ENCODE measurements around the gene SLFN12. TPM values are rescaled to one million over a fixed set of nuclear protein-coding genes. Genes with fewer than 3 reads are reported as not detected.

The SLFN12 gene
- total and polyA plus RNA-seq, 10 of the 15 experiments (the other 5 are each of a cell fraction or from before 2014, with no cell fraction given): 8.7 to 18.5 (median 13.4) TPM

DNA sequence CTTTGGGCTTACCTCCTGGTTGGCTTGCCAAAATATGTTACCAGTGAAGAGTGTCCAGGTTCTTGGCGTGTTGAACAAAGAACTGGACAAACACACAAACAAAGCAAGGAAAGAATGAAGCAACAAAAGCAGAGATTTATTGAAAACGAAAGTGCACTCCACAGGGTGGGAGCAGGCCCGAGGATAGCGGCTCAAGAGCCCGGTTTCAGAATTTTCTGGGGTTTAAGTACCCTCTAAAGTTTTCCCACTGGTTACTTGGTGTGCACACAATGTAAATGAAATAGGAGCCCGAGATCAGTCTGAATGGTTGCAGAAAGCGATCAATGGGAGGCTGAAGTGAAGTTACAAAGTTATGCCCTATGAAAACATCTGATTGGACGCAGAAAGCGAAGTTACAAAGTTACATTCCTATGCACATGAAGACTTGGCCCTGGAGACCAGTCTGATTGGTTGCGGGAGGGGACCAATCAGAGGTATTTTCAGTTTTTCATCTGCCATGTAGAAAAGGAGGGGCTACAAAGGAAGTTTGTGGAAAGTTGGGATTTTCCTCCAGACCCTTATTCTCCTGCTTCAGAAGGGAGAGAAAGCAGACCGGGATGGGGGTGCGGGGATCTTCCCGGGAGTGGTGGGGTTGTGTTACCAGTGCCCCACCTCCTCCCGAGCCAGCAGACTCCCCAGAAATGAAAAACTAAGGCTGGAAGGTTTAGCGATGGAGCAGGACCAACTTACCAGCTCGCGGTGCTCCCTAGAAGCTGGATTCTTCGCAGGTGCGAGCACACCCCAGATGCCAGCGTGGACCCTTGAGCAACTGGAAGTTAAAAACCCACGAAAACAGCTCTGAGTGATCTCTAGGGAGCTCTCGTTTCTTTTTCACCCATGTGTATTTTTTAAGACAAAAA, at the start of gene SLFN12 (continued):
- TF ChIP-seq, protein P1, sequence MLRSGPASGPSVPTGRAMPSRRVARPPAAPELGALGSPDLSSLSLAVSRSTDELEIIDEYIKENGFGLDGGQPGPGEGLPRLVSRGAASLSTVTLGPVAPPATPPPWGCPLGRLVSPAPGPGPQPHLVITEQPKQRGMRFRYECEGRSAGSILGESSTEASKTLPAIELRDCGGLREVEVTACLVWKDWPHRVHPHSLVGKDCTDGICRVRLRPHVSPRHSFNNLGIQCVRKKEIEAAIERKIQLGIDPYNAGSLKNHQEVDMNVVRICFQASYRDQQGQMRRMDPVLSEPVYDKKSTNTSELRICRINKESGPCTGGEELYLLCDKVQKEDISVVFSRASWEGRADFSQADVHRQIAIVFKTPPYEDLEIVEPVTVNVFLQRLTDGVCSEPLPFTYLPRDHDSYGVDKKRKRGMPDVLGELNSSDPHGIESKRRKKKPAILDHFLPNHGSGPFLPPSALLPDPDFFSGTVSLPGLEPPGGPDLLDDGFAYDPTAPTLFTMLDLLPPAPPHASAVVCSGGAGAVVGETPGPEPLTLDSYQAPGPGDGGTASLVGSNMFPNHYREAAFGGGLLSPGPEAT (IDR thresholded peaks at IDR 0.05; ENCODE audit: low read depth): peak; percentile 76
- TF ChIP-seq ZNF384 (IDR thresholded peaks at IDR 0.05; ENCODE audit: borderline replicate concordance, low read depth, low read length) (no peak), ZNF24 (IDR thresholded peaks at IDR 0.05) (peak; percentile 61; the same call in 1 of the 2 replicates), KDM1A (IDR thresholded peaks at IDR 0.05; ENCODE audit: borderline replicate concordance) (no peak), TCF7 (IDR thresholded peaks at IDR 0.05; ENCODE audit: borderline replicate concordance) (no peak), IKZF2 (IDR thresholded peaks at IDR 0.05) (peak; percentile 77 to 79; a peak in 3 of 4 replicates), NFYB (IDR thresholded peaks at IDR 0.05; ENCODE audit: insufficient read depth, low read depth, low read length) (peak; percentile 93), RFX5 (IDR thresholded peaks at IDR 0.05; ENCODE audit: low read depth, low read length) (peak; percentile 90), PML (IDR thresholded peaks at IDR 0.05; ENCODE audit: low read length) (0 out of 2 replicates have a peak, but pooled peaks have one; percentile 57), YBX1 (IDR thresholded peaks at IDR 0.05) (no peak), CHD2 (IDR thresholded peaks at IDR 0.05; ENCODE audit: borderline replicate concordance, low read depth, low read length) (0 out of 2 replicates have a peak, but pooled peaks have one; percentile 28), SP1 (IDR thresholded peaks at IDR 0.05; ENCODE audit: low read depth, low read length) (peak; percentile 70), SIX5 (IDR thresholded peaks at IDR 0.05; ENCODE audit: low read depth, low read length, severe bottlenecking) (no peak), HDAC2 (IDR thresholded peaks at IDR 0.05) (0 out of 2 replicates have a peak, but pooled peaks have one; percentile 55), RUNX3 (IDR thresholded peaks at IDR 0.05; ENCODE audit: low read length) (peak; percentile 23; the same call in 1 of the 2 replicates), POLR2A (IDR thresholded peaks at IDR 0.05; ENCODE audit: low read depth, low read length) (0 out of 2 replicates have a peak, but pooled peaks have one; percentile 28), SMAD1 (IDR thresholded peaks at IDR 0.05; ENCODE audit: low read depth, partially characterized antibody) (no peak), RB1 (IDR thresholded peaks at IDR 0.05; ENCODE audit: borderline replicate concordance) (peak; percentile 26; the same call in 1 of the 2 replicates), YY1 (IDR thresholded peaks at IDR 0.05; ENCODE audit: low read depth, low read length) (0 out of 2 replicates have a peak, but pooled peaks have one; percentile 12)
- TF ChIP-seq, protein P2, sequence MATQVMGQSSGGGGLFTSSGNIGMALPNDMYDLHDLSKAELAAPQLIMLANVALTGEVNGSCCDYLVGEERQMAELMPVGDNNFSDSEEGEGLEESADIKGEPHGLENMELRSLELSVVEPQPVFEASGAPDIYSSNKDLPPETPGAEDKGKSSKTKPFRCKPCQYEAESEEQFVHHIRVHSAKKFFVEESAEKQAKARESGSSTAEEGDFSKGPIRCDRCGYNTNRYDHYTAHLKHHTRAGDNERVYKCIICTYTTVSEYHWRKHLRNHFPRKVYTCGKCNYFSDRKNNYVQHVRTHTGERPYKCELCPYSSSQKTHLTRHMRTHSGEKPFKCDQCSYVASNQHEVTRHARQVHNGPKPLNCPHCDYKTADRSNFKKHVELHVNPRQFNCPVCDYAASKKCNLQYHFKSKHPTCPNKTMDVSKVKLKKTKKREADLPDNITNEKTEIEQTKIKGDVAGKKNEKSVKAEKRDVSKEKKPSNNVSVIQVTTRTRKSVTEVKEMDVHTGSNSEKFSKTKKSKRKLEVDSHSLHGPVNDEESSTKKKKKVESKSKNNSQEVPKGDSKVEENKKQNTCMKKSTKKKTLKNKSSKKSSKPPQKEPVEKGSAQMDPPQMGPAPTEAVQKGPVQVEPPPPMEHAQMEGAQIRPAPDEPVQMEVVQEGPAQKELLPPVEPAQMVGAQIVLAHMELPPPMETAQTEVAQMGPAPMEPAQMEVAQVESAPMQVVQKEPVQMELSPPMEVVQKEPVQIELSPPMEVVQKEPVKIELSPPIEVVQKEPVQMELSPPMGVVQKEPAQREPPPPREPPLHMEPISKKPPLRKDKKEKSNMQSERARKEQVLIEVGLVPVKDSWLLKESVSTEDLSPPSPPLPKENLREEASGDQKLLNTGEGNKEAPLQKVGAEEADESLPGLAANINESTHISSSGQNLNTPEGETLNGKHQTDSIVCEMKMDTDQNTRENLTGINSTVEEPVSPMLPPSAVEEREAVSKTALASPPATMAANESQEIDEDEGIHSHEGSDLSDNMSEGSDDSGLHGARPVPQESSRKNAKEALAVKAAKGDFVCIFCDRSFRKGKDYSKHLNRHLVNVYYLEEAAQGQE (IDR thresholded peaks at IDR 0.05; ENCODE audit: low read depth, low read length): no peak
- TF ChIP-seq, protein P3, sequence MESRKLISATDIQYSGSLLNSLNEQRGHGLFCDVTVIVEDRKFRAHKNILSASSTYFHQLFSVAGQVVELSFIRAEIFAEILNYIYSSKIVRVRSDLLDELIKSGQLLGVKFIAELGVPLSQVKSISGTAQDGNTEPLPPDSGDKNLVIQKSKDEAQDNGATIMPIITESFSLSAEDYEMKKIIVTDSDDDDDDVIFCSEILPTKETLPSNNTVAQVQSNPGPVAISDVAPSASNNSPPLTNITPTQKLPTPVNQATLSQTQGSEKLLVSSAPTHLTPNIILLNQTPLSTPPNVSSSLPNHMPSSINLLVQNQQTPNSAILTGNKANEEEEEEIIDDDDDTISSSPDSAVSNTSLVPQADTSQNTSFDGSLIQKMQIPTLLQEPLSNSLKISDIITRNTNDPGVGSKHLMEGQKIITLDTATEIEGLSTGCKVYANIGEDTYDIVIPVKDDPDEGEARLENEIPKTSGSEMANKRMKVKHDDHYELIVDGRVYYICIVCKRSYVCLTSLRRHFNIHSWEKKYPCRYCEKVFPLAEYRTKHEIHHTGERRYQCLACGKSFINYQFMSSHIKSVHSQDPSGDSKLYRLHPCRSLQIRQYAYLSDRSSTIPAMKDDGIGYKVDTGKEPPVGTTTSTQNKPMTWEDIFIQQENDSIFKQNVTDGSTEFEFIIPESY (IDR thresholded peaks at IDR 0.05): no peak
